HG02642 (cell line): Measurements from ENCODE around the gene KLHL40.

Experiments used
- ATAC-seq: cut with Tn5 transposase; IDR thresholded peaks from one replicate; pipeline ENCODE4 v1.9.1; 2021; ENCODE audit warnings: mild to moderate bottlenecking; ENCODE audit not compliant: unreplicated experiment, poor library complexity

Gene KLHL40

DNA sequence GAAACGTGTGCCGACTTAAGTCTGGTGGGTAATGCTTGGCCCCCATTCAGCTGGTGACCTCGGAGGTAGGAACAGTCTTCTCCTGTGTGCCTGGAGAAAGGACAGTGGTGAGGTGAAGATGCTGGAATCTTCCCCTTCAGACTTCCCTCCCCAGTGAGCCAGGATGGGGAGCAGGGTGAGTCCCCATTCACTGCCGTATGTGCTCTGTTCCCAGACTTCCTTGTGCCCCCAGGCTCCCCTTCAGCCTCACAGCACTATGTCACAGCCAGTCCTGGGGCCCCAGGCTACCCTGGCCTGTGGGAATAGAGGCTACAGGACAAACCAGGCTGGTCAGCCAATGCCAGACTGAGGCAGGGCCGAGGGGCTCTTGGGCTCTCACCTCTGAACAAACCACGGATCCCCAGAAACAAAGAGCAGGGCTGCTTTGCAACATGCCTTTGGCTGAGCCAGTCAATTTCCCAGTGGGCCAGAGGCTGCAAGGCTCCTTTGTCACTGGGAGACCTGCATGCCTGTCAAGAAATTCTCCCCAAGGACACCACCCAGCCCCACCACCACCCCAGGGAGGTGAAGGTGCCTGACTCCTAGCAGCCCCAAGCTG is 49.0 kb downstream of the KLHL40 start:
- ATAC-seq = no peak

GRCh38 chr3:42735019-42735418 is 49.7 kb downstream of the KLHL40 start:
- no peak for ATAC-seq

- ATAC-seq = no peak
Observed at GRCh38 chr3:42735615-42736014, 50.3 kb downstream of the KLHL40 start.

GRCh38 chr3:42736081-42736480 is 50.7 kb downstream of the KLHL40 start:
- no peak for ATAC-seq

- no peak for ATAC-seq
Observed at GRCh38 chr3:42736531-42736930, 51.2 kb downstream of the KLHL40 start.

DNA sequence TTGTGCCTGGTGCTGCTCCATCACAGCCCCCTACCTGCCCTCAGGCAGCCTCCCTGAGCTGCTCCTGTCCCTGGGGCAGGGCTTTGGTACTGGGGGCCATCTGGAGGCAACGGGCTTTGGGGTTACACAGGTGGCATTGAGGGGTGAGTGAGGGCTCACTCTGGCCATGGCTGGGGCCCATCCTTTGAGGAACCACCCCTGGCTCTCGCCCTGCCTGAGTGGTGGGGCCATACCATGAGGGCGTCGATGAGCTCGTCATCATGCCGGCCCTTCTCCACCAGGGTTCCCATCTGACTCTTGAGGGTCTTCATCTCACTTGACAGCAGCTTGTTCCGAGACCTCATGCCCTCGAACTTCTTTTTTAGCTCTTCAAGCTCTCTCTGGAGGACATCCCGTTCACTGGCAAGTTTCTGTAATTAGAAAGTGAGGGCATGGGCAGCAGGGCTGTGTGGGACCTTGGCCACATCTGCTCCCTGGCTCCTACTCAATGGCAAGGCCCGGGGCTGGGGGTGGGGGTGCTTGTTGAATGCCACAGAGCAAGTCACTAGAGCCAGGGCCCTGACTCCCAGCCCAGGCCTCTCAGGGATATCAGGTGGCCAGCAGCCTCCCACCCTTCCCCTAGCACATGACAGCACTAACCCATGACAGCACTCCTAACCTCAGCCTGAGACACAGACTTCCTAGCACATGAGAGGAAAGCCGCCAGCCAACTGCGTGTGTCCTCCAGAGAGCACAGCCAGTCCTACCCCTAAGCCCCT is 54.2 kb downstream of the KLHL40 start:
- ATAC-seq = no peak

GRCh38 chr3:42741796-42742195 is 56.5 kb downstream of the KLHL40 start:
- no peak for ATAC-seq
